ENCODE results near the gene ADAMTS19.
"Not testable (repeated sequence)": the region's sequence is repeated elsewhere in the genome, so short reads cannot be mapped to it uniquely, and the experiment has no call there.

The ADAMTS19 gene, protein sequence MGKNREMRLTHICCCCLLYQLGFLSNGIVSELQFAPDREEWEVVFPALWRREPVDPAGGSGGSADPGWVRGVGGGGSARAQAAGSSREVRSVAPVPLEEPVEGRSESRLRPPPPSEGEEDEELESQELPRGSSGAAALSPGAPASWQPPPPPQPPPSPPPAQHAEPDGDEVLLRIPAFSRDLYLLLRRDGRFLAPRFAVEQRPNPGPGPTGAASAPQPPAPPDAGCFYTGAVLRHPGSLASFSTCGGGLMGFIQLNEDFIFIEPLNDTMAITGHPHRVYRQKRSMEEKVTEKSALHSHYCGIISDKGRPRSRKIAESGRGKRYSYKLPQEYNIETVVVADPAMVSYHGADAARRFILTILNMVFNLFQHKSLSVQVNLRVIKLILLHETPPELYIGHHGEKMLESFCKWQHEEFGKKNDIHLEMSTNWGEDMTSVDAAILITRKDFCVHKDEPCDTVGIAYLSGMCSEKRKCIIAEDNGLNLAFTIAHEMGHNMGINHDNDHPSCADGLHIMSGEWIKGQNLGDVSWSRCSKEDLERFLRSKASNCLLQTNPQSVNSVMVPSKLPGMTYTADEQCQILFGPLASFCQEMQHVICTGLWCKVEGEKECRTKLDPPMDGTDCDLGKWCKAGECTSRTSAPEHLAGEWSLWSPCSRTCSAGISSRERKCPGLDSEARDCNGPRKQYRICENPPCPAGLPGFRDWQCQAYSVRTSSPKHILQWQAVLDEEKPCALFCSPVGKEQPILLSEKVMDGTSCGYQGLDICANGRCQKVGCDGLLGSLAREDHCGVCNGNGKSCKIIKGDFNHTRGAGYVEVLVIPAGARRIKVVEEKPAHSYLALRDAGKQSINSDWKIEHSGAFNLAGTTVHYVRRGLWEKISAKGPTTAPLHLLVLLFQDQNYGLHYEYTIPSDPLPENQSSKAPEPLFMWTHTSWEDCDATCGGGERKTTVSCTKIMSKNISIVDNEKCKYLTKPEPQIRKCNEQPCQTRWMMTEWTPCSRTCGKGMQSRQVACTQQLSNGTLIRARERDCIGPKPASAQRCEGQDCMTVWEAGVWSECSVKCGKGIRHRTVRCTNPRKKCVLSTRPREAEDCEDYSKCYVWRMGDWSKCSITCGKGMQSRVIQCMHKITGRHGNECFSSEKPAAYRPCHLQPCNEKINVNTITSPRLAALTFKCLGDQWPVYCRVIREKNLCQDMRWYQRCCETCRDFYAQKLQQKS

DNA sequence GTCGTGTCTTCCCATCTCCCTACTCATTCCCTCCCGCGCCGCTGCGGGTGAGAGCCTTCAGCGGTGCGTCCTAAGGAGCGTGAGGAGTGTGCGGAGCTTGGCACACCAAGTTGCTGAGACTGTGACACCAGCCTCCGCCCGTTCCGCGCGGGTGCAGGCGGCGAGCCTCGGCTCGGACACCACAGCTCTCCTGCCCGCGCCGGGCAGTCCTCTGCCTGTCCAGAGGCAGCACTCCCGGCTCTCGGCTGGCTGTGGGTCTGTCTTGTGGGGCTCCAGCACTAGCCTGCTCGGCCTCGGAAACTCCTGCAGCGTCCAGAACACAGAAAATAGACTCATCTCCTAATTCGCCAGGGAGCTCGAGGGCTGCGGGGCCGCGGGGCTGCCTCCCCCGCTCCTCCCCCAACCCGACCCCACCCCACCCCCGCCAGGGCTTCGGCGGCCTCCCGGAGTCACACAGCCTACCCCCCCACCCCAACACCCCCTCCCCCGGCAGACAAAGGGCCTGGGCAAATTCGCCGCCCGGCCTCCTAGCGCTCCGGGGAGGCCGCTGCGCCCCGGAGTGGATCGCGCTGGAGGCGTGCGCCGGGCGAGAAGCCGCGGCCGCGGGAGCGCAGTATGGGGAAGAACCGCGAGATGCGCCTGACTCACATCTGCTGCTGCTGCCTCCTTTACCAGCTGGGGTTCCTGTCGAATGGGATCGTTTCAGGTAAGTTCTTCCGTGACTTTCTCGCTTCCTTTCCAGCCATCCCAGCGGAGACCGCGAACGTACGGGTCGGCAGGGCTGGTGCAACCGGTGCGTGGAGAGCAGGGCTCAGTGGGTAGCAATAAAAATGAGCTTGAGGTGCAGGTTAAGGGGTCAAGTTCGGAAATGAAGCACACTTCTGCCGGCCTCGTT, at the start of gene ADAMTS19:
TSS of gene ADAMTS19 (plus strand) at position 522 of the 895 bp plus-strand sequence. CDS start at position 616, 94 bp downstream.
- DNase-seq: peak; percentile 15

DNA sequence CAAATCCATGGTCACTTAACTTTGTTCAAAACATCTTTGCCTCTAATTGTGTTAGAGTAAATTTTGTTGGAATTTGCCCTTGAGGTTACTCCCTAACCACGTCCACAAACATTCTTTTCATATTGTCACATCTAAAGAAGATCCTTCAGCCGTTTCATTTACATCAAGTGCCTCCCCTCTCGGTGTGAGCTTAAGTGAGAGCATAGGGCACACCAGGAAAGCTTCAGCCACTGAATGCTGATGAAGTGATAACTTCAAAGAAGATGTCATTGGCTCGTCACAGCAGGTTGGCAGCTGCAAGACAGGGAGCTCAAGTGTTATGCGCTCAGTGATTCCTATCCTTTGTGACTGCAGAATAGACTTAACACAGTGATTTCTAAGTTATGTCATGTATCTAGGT, 49.6 kb upstream of the ADAMTS19 start:
- no peak for DNase-seq

DNA sequence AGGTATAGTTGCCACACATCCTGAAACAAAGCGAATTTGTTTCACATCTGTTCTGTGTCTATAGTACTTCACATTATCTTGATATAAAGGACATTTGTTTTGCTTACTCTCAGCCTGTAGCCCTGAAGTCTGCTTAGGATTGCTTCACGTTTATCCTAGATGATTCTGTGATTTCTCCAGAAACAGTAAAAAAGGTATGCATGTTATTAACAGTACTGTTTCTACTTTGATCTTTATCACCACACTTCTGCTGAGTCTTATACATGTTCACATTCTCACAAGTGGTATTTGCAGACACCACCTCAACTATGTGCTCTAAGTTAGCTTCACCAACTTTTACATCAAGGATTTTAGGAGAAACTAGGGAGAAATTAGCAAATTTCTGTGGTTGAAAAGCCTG, 47.4 kb upstream of the ADAMTS19 start:
- no peak for DNase-seq

- no peak for DNase-seq
Measured at GRCh38 chr5:129413570-129413969, 46.5 kb upstream of the ADAMTS19 start.

GRCh38 chr5:129419292-129419691, 40.8 kb upstream of the ADAMTS19 start:
- DNase-seq: no peak

DNA sequence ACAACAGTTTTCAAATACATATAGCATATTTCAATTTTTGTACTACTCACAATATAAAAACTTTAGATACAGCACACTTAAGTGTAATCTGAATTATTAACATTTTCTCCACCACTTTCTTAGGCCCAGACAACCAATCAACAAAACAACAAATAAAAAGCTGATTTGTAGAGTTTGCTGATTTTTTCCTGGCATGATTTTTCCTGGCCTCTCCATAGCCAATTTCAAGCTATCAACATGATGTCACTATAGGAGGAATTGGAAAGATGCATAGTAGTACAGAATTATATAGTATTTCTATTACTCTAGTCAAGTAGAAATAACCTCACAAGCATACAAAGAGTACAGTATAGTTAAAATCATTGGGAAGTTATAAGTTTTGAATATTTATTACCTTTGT, 35.1 kb upstream of the ADAMTS19 start:
- DNase-seq: no peak

DNA sequence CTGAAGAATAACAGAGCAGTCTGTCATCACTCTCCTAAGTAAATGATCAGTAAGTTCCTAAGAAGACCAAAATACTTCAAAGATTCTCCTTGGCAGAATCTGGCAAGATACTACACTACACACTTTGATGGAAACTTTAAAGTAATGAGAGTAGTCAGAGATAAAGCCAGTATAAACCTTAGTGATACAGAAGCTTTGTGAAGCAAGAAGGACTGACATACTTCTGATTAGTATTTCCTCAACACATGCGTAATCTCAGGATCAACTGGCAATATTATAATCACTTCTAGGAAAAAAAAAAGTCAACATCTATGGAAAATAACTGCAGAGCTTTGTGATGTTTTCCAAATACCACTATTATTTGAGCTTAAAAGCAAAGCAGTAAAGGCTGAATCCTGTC, 34.0 kb upstream of the ADAMTS19 start:
- DNase-seq: no peak

GRCh38 chr5:129428636-129429035, 31.5 kb upstream of the ADAMTS19 start:
- DNase-seq: not testable (repeated sequence)

DNA sequence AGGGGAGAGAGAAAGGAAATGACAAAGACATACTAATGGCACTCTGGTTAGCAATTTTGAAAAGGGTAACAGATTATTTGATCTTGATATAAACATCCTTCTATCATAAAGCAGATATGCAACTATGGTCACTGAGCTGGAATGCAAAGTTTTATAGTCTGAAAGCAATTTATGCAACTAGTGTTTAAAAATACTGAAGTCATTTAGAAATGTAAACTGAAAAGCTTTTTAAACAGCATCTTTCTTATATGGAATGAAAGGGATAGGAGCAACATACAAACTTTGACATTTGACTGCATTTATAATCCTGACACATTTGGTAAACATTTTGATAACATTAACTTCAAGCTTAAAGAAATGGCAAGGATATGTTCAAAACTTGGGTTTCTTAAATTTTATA, 28.7 kb upstream of the ADAMTS19 start:
- DNase-seq: no peak

DNA sequence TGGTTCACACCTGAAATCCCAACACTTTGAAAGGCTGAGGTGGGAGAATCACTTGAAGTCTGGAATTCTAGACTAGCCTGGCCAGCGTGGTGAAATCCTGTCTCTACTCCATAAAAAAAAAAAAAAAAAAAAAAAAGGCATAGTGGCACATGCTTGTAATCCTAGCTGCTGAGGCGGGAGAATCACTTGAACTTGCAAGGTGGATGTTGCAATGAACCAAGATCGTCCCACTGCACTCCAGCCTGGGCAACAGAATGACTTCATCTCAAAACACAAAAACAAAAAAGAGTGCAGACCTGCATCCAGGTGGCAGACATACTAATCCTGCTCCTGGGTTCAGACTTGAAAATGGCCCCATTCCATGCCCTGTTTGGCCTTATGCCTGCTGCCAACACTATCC, 21.8 kb upstream of the ADAMTS19 start:
- DNase-seq: no peak

GRCh38 chr5:129440424-129440823, 19.7 kb upstream of the ADAMTS19 start:
- no peak for DNase-seq

- no peak for DNase-seq
Measured at GRCh38 chr5:129441096-129441495, 19.0 kb upstream of the ADAMTS19 start.

GRCh38 chr5:129445379-129445778, 14.7 kb upstream of the ADAMTS19 start:
- DNase-seq: no peak

GRCh38 chr5:129447968-129448367, 12.1 kb upstream of the ADAMTS19 start:
- DNase-seq: no peak

GRCh38 chr5:129448654-129449053, 11.4 kb upstream of the ADAMTS19 start:
- DNase-seq: no peak

DNA sequence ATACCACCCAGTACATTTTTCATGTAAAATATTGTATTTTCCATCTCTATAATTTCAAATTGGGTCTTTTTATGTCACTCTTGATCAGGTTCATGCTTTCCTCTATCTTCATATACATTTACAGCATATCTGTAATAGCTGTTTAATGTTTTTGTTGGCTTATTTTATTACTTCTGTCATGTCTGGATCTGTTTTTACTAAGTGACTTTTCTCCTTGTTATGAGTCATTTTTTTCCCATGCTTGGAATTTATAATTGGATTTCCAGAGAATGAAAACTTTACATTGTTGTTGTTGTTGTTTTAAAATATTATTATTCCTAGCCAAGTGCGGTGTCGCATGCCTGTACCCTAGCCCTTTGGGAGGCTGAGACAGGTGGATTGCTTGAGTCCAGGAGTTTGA, 5.6 kb upstream of the ADAMTS19 start:
- no peak for DNase-seq

GRCh38 chr5:129459450-129459776, 685 bp upstream of the ADAMTS19 start:
- no peak for DNase-seq

DNA sequence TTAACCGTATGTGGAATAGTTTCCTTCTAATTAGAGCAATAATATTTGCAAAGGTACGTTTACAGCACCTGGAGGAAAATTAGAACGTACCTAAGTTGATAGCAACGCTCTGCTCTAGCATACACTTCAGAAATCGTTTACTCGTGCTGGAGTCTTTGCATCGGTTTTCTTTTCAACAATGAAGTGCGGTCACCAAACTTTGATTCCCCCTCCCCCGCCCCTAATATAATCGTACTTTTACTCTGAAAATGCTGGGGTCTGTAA, 506 bp downstream of the ADAMTS19 start:
- no peak for DNase-seq

- no peak for DNase-seq
Measured at GRCh38 chr5:129460936-129461710, 1.0 kb downstream of the ADAMTS19 start.

GRCh38 chr5:129461711-129462332, 1.7 kb downstream of the ADAMTS19 start:
- no peak for DNase-seq

DNA sequence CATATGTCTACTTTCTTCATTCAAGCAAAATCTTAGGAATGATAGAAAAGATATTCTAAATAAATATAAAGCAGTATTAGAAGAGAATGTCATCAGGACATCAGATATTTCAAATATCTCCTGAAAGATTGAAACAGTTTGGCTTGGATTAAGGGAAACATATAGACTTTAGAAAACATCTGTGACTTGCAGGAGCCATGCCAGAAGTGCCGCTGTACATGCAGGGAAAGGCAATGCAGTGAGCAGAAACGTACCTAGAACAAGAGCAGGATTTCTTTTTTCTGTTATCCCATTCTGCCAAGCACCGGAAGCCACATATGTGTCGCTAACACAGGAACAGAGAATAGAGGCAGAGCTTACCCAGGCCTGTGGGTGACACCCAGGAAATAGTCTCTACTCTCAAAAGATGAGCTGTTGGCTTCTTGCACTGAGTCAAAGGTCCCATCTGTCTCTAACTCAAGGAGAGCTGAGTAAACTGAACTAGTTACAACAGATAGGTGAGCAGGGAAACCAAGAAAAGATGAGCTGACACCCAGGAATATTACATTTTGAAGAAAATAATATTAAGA, 5.8 kb downstream of the ADAMTS19 start:
- DNase-seq: no peak

Data from NCI-H526 treated with DMSO at 0.1 percent for 48 hours (cell line).